PC-9 (cell line): Measurements from ENCODE around the gene AKAP13.

Source experiments
- EZH2 ChIP-seq: fragments of 200-600 bp; sonication (generic); IDR thresholded peaks from 2 replicates; pipeline ENCODE4 v1.8.0; 2017; ENCODE audit warnings: antibody characterized with exemption, low read depth
- TF ChIP-seq, protein P1 (sequence below): fragments of 200-600 bp; sonication (generic); conservative IDR thresholded peaks from 2 replicates; pipeline ENCODE4 v1.6.1; 2017; ENCODE audit warnings: mixed run types, antibody characterized with exemption, mild to moderate bottlenecking, moderate library complexity

DNA sequence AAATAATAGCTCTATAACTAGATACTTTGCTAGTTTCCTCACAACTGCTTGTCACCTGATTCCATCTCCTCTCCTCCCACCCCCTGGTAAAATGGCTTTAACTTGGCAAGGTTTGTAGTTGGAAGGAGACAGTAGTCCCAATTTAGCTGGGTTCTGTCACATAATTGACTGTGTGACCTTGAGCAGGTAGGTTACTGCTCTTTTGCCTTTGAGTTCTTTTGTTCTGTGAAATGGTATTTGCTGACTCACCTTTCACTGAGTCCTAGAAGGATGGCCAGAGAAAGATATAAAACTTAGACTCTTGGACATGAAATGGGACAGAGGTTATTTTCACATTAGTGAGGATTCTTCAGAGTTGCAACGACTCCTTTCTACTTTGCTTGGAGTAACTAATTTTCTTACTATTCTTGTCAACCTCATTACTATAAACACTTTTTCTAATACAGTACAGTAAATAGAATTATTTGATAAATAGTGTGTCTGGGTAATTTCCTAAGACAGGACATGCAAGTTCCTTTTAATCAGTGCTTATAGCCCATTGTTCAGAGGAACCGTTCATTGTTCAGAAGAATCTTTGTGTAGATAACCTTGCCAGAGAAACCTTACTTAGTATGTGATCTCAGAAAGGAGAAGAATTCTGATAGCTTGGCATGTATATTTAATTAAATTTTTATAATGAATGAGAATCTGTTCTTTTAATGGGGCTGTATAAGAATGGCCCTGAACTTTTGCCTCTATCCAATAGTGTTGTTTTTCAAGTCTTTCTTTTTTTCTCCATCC, 14.3 kb downstream of the AKAP13 start:
- TF ChIP-seq, protein P1, sequence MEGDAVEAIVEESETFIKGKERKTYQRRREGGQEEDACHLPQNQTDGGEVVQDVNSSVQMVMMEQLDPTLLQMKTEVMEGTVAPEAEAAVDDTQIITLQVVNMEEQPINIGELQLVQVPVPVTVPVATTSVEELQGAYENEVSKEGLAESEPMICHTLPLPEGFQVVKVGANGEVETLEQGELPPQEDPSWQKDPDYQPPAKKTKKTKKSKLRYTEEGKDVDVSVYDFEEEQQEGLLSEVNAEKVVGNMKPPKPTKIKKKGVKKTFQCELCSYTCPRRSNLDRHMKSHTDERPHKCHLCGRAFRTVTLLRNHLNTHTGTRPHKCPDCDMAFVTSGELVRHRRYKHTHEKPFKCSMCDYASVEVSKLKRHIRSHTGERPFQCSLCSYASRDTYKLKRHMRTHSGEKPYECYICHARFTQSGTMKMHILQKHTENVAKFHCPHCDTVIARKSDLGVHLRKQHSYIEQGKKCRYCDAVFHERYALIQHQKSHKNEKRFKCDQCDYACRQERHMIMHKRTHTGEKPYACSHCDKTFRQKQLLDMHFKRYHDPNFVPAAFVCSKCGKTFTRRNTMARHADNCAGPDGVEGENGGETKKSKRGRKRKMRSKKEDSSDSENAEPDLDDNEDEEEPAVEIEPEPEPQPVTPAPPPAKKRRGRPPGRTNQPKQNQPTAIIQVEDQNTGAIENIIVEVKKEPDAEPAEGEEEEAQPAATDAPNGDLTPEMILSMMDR = no peak
- TF ChIP-seq EZH2 = no peak
